Measurements from ENCODE around the gene RASAL3. TPM values are rescaled to one million over a fixed set of nuclear protein-coding genes. Genes with fewer than 3 reads are reported as not detected.

RASAL3 gene
- total RNA-seq, 1 donor from 2014 or later = 0.14 TPM

- FAIRE-seq (no peak), DNase-seq (ENCODE audit: low read depth) (no peak)
- H3K9me3 Mint-ChIP-seq (ENCODE audit: unreplicated experiment) = peaks cover 5% of the 10 kb centered on the region
- Histone ChIP-seq H3K79me2 (ENCODE audit: insufficient read depth, low read length) (no peaks in the 10 kb centered on the region), H3K27ac (ENCODE audit: low read depth, low read length) (no peak overlapping the region), H4K20me1 (ENCODE audit: insufficient read depth, low read length) (no peaks in the 10 kb centered on the region), H3K4me3 (ENCODE audit: insufficient read depth, low read depth, low read length) (no peak overlapping the region), H3K9ac (ENCODE audit: low read length) (no peak overlapping the region), H2AFZ (ENCODE audit: low read depth, low read length) (no peak overlapping the region), H3K27me3 (ENCODE audit: insufficient read depth, low read length) (peaks cover 24% of the 10 kb centered on the region), H3K9me3 (ENCODE audit: insufficient read depth, low read depth, low read length) (no peaks in the 10 kb centered on the region), H3K4me2 (ENCODE audit: low read length) (peak overlapping the region; percentile 55), H3K36me3 (ENCODE audit: insufficient read depth, low read length) (no peaks in the 10 kb centered on the region), H3K4me1 (ENCODE audit: insufficient read depth, low read length) (peaks cover 6% of the 10 kb centered on the region)
- H3K36me3 Mint-ChIP-seq (ENCODE audit: low read depth, unreplicated experiment) = peaks cover 2% of the 10 kb centered on the region
- no peak overlapping the region for H3K27ac Mint-ChIP-seq (ENCODE audit: unreplicated experiment)
- peaks cover 66% of the 10 kb centered on the region for H3K27me3 Mint-ChIP-seq (ENCODE audit: low read depth, unreplicated experiment)
- H3K4me1 Mint-ChIP-seq (ENCODE audit: low read depth, unreplicated experiment) = no peaks in the 10 kb centered on the region
- TF ChIP-seq CTCF (IDR thresholded peaks at IDR 0.05; ENCODE audit: insufficient read depth, low read depth, low read length) (no peak), EZH2 (IDR thresholded peaks at IDR 0.05; ENCODE audit: insufficient read depth, low read length) (peak; percentile 58)
- H3K4me3 Mint-ChIP-seq (ENCODE audit: unreplicated experiment) = no peak overlapping the region
Measured at GRCh38 chr19:15456871-15457700, 7.3 kb downstream of the RASAL3 start.

- Histone ChIP-seq H3K79me2 (ENCODE audit: insufficient read depth, low read length) (no peaks in the 10 kb centered on the region), H3K4me1 (ENCODE audit: insufficient read depth, low read length) (peaks cover 6% of the 10 kb centered on the region), H3K4me2 (ENCODE audit: low read length) (no peak overlapping the region), H4K20me1 (ENCODE audit: insufficient read depth, low read length) (no peaks in the 10 kb centered on the region), H3K9me3 (ENCODE audit: insufficient read depth, low read depth, low read length) (no peaks in the 10 kb centered on the region), H3K36me3 (ENCODE audit: insufficient read depth, low read length) (no peaks in the 10 kb centered on the region), H3K27me3 (ENCODE audit: insufficient read depth, low read length) (peaks cover 24% of the 10 kb centered on the region), H3K9ac (ENCODE audit: low read length) (no peak overlapping the region), H2AFZ (ENCODE audit: low read depth, low read length) (no peak overlapping the region), H3K27ac (ENCODE audit: low read depth, low read length) (no peak overlapping the region), H3K4me3 (ENCODE audit: insufficient read depth, low read depth, low read length) (no peak overlapping the region)
- Mint-ChIP-seq H3K9me3 (ENCODE audit: unreplicated experiment) (peaks cover 5% of the 10 kb centered on the region), H3K27me3 (ENCODE audit: low read depth, unreplicated experiment) (peaks cover 62% of the 10 kb centered on the region), H3K36me3 (ENCODE audit: low read depth, unreplicated experiment) (peaks cover 2% of the 10 kb centered on the region), H3K27ac (ENCODE audit: unreplicated experiment) (no peak overlapping the region), H3K4me3 (ENCODE audit: unreplicated experiment) (peak overlapping the region; percentile 27), H3K4me1 (ENCODE audit: low read depth, unreplicated experiment) (no peaks in the 10 kb centered on the region)
- no peak for FAIRE-seq
- DNase-seq (ENCODE audit: low read depth) = no peak
- no peak for TF ChIP-seq CTCF (IDR thresholded peaks at IDR 0.05; ENCODE audit: insufficient read depth, low read depth, low read length)
- TF ChIP-seq EZH2 (IDR thresholded peaks at IDR 0.05; ENCODE audit: insufficient read depth, low read length) = no peak
Measured at GRCh38 chr19:15456441-15456840, 7.9 kb downstream of the RASAL3 start.

GRCh38 chr19:15455996-15456395 is 8.3 kb downstream of the RASAL3 start:
- Histone ChIP-seq H4K20me1 (ENCODE audit: insufficient read depth, low read length) (no peaks in the 10 kb centered on the region), H3K27me3 (ENCODE audit: insufficient read depth, low read length) (peaks cover 24% of the 10 kb centered on the region), H3K4me3 (ENCODE audit: insufficient read depth, low read depth, low read length) (no peak overlapping the region), H3K36me3 (ENCODE audit: insufficient read depth, low read length) (no peaks in the 10 kb centered on the region), H3K79me2 (ENCODE audit: insufficient read depth, low read length) (no peaks in the 10 kb centered on the region), H3K4me2 (ENCODE audit: low read length) (no peak overlapping the region), H3K4me1 (ENCODE audit: insufficient read depth, low read length) (peaks cover 6% of the 10 kb centered on the region), H3K27ac (ENCODE audit: low read depth, low read length) (no peak overlapping the region), H3K9me3 (ENCODE audit: insufficient read depth, low read depth, low read length) (no peaks in the 10 kb centered on the region), H2AFZ (ENCODE audit: low read depth, low read length) (no peak overlapping the region), H3K9ac (ENCODE audit: low read length) (no peak overlapping the region)
- DNase-seq (ENCODE audit: low read depth) = no peak
- no peaks in the 10 kb centered on the region for H3K4me1 Mint-ChIP-seq (ENCODE audit: low read depth, unreplicated experiment)
- peaks cover 5% of the 10 kb centered on the region for H3K9me3 Mint-ChIP-seq (ENCODE audit: unreplicated experiment)
- TF ChIP-seq EZH2 (IDR thresholded peaks at IDR 0.05; ENCODE audit: insufficient read depth, low read length) = no peak
- TF ChIP-seq CTCF (IDR thresholded peaks at IDR 0.05; ENCODE audit: insufficient read depth, low read depth, low read length) = no peak
- peaks cover 64% of the 10 kb centered on the region for H3K27me3 Mint-ChIP-seq (ENCODE audit: low read depth, unreplicated experiment)
- H3K4me3 Mint-ChIP-seq (ENCODE audit: unreplicated experiment) = peak overlapping the region; percentile 27
- no peak for FAIRE-seq
- H3K36me3 Mint-ChIP-seq (ENCODE audit: low read depth, unreplicated experiment) = peaks cover 2% of the 10 kb centered on the region
- no peak overlapping the region for H3K27ac Mint-ChIP-seq (ENCODE audit: unreplicated experiment)
